MCF 10A (cell line): ENCODE measurements around the gene CYP2S1. TPM values are rescaled to one million over a fixed set of nuclear protein-coding genes. Genes with fewer than 3 reads are reported as not detected.
"Not testable (repeated sequence)": the region's sequence is repeated elsewhere in the genome, so short reads cannot be mapped to it uniquely, and the experiment has no call there.

Experiments used
- BruUV-seq: library from RNA; stranded (reverse); fragments of 400-500 nt; replicated peaks from 2 replicates; lab custom pipeline; 2021; lab: Mats Ljungman, UMichigan
- CTCF ChIA-PET: fragments of 300-600 bp; sonication (Branson Sonifier 250); formaldehyde crosslinking; extraction: SDS; loops from one replicate; lab custom pipeline; 2021; ENCODE audit warnings: antibody characterized with exemption, inconsistent platforms; lab: Yijun Ruan, JAX
- POLR2A ChIA-PET: fragments of 300-600, 350-650 bp; sonication (Branson Sonifier 250); formaldehyde crosslinking; extraction: SDS; loops from one replicate; lab custom pipeline; 2020; ENCODE audit warnings: antibody characterized with exemption, inconsistent platforms; lab: Yijun Ruan, JAX
- DNase-seq: peaks from one replicate; pipeline ENCODE4 v3.0.0-alpha.2; 2018; ENCODE audit not compliant: unreplicated experiment
- H3K27ac Mint-ChIP-seq: one replicate; pipeline ENCODE4 v1.8.0; 2022; ENCODE audit warnings: mild to moderate bottlenecking, low read depth, mixed read lengths; ENCODE audit not compliant: unreplicated experiment
- H3K27me3 Mint-ChIP-seq: one replicate; pipeline ENCODE4 v1.8.0; 2022; ENCODE audit warnings: mixed read lengths; ENCODE audit not compliant: insufficient read depth, unreplicated experiment
- H3K36me3 Mint-ChIP-seq: one replicate; pipeline ENCODE4 v1.8.0; 2022; ENCODE audit warnings: mild to moderate bottlenecking, moderate library complexity, mixed read lengths; ENCODE audit not compliant: insufficient read depth, unreplicated experiment
- H3K4me1 Mint-ChIP-seq: one replicate; pipeline ENCODE4 v1.8.0; 2022; ENCODE audit warnings: mixed read lengths; ENCODE audit not compliant: insufficient read depth, unreplicated experiment
- H3K4me3 Mint-ChIP-seq: one replicate; pipeline ENCODE4 v1.8.0; 2022; ENCODE audit warnings: mild to moderate bottlenecking, moderate library complexity, mixed read lengths; ENCODE audit not compliant: unreplicated experiment
- H3K9me3 Mint-ChIP-seq: one replicate; pipeline ENCODE4 v1.8.0; 2022; ENCODE audit warnings: mixed read lengths; ENCODE audit not compliant: unreplicated experiment
- CTCF ChIP-seq: fragments of 200-600 bp; IDR thresholded peaks from one replicate; pipeline ENCODE4 v1.8.0; 2022; ENCODE audit warnings: antibody characterized with exemption, mild to moderate bottlenecking; ENCODE audit not compliant: unreplicated experiment
- intact Hi-C: fragments of 100-400 bp; cut with micrococcal nuclease; formaldehyde crosslinking; loops from 2 replicates; pipeline ENCODE4 v1.14.1; 2022
- total RNA-seq: library from RNA; stranded (reverse); gene quantifications from 2 replicates; pipeline ENCODE4 v1.2.3, GENCODE V29; 2022

Gene CYP2S1
- total RNA-seq, 1 experiment from 2014 or later = not detected

- POLR2A ChIA-PET = interaction anchor here (0.7 to 14.1 kb wide), 4 partner anchors 8 to 33 kb away, joined by 3 to 345 read pairs (median 5); partner anchors contain the start of genes AXL and HNRNPUL1
- CTCF ChIA-PET = interaction anchor here (1.4 kb wide), 1 partner anchor 8 kb away, joined by 7 read pairs; the partner anchor contains the start of gene AXL
- intact Hi-C loops = no loop called here
- Mint-ChIP-seq H3K4me3 (no peak overlapping the region), H3K9me3 (no peaks in the 10 kb centered on the region), H3K36me3 (peaks cover 9% of the 10 kb centered on the region), H3K27me3 (no peaks in the 10 kb centered on the region), H3K27ac (no peak overlapping the region), H3K4me1 (peaks cover 29% of the 10 kb centered on the region)
- TF ChIP-seq CTCF = no peak
- DNase-seq = no peak
- BruUV-seq = no TSS peak
These were observed 35.5 kb downstream of the CYP2S1 start for GRCh38 chr19:41228486-41228885.

- Mint-ChIP-seq H3K36me3 (peaks cover 17% of the 10 kb centered on the region), H3K4me1 (peaks cover 20% of the 10 kb centered on the region)
- H3K9me3 Mint-ChIP-seq, H3K27ac Mint-ChIP-seq, H3K27me3 Mint-ChIP-seq, BruUV-seq, intact Hi-C loops, H3K4me3 Mint-ChIP-seq: not testable (repeated sequence)
- DNase-seq = peak; percentile 69
- CTCF ChIA-PET = interaction anchor here (0.5 to 1.4 kb wide), 2 partner anchors 9 to 30 kb away, joined by 3 to 7 read pairs; partner anchors contain the start of gene AXL
- POLR2A ChIA-PET = interaction anchor here (0.7 to 14.1 kb wide), 5 partner anchors 10 to 33 kb away, joined by 3 to 345 read pairs (median 3); partner anchors contain the start of genes AXL and HNRNPUL1
These were observed 36.3 kb downstream of the CYP2S1 start for GRCh38 chr19:41229338-41229737.

- no TSS peak for BruUV-seq
- POLR2A ChIA-PET = interaction anchor here (0.9 to 14.1 kb wide), 2 partner anchors 9 to 32 kb away, joined by 3 to 345 read pairs; partner anchors contain the start of gene HNRNPUL1
- H3K36me3 Mint-ChIP-seq = peaks cover 19% of the 10 kb centered on the region
- no peak for DNase-seq
- H3K4me1 Mint-ChIP-seq = peaks cover 11% of the 10 kb centered on the region
- H3K27ac Mint-ChIP-seq = no peak overlapping the region
- CTCF ChIA-PET = no interaction called here
- H3K9me3 Mint-ChIP-seq = no peaks in the 10 kb centered on the region
- intact Hi-C loops = no loop called here
- TF ChIP-seq CTCF = no peak
- no peak overlapping the region for H3K4me3 Mint-ChIP-seq
- no peaks in the 10 kb centered on the region for H3K27me3 Mint-ChIP-seq
These were observed 37.2 kb downstream of the CYP2S1 start for GRCh38 chr19:41230067-41230857.

GRCh38 chr19:41232686-41233085, 39.7 kb downstream of the CYP2S1 start:
- Mint-ChIP-seq H3K4me1 (no peaks in the 10 kb centered on the region), H3K36me3 (peaks cover 25% of the 10 kb centered on the region), H3K27me3 (no peaks in the 10 kb centered on the region), H3K9me3 (no peaks in the 10 kb centered on the region), H3K27ac (no peak overlapping the region), H3K4me3 (no peak overlapping the region)
- no peak for TF ChIP-seq CTCF
- POLR2A ChIA-PET = interaction anchor here (1.7 kb wide), 1 partner anchor 30 kb away, joined by 3 read pairs; no protein-coding TSS in a partner anchor
- BruUV-seq = no TSS peak
- CTCF ChIA-PET = interaction anchor here (0.6 kb wide), 1 partner anchor 1174 kb away, joined by 3 read pairs; no protein-coding TSS in a partner anchor
- intact Hi-C loops = no loop called here
- DNase-seq = no peak
